PC-3 (cell line): Measurements from ENCODE around the gene ANKS1B.

Source experiments
- EZH2 ChIP-seq: fragments of 300-600 bp; sonication (generic); IDR thresholded peaks from one replicate; pipeline ENCODE4 v1.6.1; 2017; ENCODE audit warnings: antibody characterized with exemption, mild to moderate bottlenecking, low read length; ENCODE audit not compliant: unreplicated experiment
- EZH2phosphoT487 ChIP-seq: fragments of 300-600 bp; sonication (generic); IDR thresholded peaks from 2 replicates; pipeline ENCODE4 v1.6.1; 2018; ENCODE audit warnings: mild to moderate bottlenecking, antibody characterized with exemption, low read length, borderline replicate concordance
- TF ChIP-seq, protein P1 (sequence below): fragments of 300-600 bp; sonication (generic); conservative IDR thresholded peaks from 2 replicates; pipeline ENCODE4 v1.5.1; 2017; ENCODE audit warnings: antibody characterized with exemption, low read depth, mild to moderate bottlenecking, low read length

DNA sequence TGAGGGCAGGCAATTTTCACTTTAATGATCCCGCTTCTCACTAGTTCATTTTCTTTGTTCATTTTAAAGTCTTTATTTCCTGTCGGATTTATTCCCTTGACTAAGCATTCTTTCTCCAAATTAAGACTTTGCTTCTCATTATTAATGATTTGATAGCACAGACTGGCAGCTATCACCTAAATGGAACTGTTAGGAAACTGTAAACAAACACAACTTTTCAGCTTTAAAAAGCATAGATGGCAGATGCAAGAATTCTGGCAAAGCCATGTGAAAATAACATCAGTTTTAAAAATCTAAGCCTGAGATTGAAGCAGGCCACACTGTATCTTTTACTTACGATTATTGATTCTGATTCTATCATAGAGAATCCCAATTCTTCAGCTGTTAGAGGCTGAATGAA is 225.7 kb downstream of the ANKS1B start:
- TF ChIP-seq, protein P1, sequence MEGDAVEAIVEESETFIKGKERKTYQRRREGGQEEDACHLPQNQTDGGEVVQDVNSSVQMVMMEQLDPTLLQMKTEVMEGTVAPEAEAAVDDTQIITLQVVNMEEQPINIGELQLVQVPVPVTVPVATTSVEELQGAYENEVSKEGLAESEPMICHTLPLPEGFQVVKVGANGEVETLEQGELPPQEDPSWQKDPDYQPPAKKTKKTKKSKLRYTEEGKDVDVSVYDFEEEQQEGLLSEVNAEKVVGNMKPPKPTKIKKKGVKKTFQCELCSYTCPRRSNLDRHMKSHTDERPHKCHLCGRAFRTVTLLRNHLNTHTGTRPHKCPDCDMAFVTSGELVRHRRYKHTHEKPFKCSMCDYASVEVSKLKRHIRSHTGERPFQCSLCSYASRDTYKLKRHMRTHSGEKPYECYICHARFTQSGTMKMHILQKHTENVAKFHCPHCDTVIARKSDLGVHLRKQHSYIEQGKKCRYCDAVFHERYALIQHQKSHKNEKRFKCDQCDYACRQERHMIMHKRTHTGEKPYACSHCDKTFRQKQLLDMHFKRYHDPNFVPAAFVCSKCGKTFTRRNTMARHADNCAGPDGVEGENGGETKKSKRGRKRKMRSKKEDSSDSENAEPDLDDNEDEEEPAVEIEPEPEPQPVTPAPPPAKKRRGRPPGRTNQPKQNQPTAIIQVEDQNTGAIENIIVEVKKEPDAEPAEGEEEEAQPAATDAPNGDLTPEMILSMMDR, result no peak
- no peak for TF ChIP-seq EZH2
- no peak for TF ChIP-seq EZH2phosphoT487
